Stimulated activated naive CD4-positive, alpha-beta T cell (primary cell): Measurements from ENCODE around the gene SNRNP25.
"Not testable (repeated sequence)": the region's sequence is repeated elsewhere in the genome, so short reads cannot be mapped to it uniquely, and the experiment has no call there.

Experiments
- DNase-seq, 6 experiments: peaks; one replicate each; lab custom pipeline; 2025; lab: John Stamatoyannopoulos, UW

Gene SNRNP25

GRCh38 chr16:53346-54236 lies at the start of gene SNRNP25, which contains the start of gene POLR3K:
Gene SNRNP25, plus strand, starts transcription at chr16:53828. Its CDS starts 189 bp downstream, at chr16:54017.
Gene POLR3K, minus strand, starts transcription at chr16:53608. Its CDS starts 22 bp downstream, at chr16:53586.
- DNase-seq: peak; percentile 92 to 99 (median 96)

GRCh38 chr16:9903-10665 lies 43.5 kb upstream of the SNRNP25 start:
- peak in 1 of 6 experiments; percentile 27 for DNase-seq

GRCh38 chr16:10772-11171 lies 42.9 kb upstream of the SNRNP25 start:
- peak; percentile 71 to 91 (median 84) for DNase-seq

GRCh38 chr16:17062-17765 lies 36.4 kb upstream of the SNRNP25 start:
- DNase-seq: not testable (repeated sequence)

- DNase-seq: not testable (repeated sequence)
Measured at GRCh38 chr16:20886-21285, 32.7 kb upstream of the SNRNP25 start.

- not testable (repeated sequence) for DNase-seq
Measured at GRCh38 chr16:24151-24550, 29.5 kb upstream of the SNRNP25 start.

- DNase-seq: not testable (repeated sequence)
Measured at GRCh38 chr16:25926-26348, 27.7 kb upstream of the SNRNP25 start.

GRCh38 chr16:30627-31026 lies 23.0 kb upstream of the SNRNP25 start:
- DNase-seq: not testable (repeated sequence)

- not testable (repeated sequence) for DNase-seq
Measured at GRCh38 chr16:33154-33876, 20.3 kb upstream of the SNRNP25 start.

GRCh38 chr16:33877-34647 lies 19.6 kb upstream of the SNRNP25 start:
- no peak for DNase-seq

GRCh38 chr16:34648-34987 lies 19.0 kb upstream of the SNRNP25 start:
- no peak for DNase-seq

GRCh38 chr16:35011-35677 lies 18.5 kb upstream of the SNRNP25 start:
- no peak for DNase-seq

- DNase-seq: no peak
Measured at GRCh38 chr16:35678-36305, 17.8 kb upstream of the SNRNP25 start.

- no peak for DNase-seq
Measured at GRCh38 chr16:36336-36984, 17.2 kb upstream of the SNRNP25 start.

- no peak for DNase-seq
Measured at GRCh38 chr16:37511-37910, 16.1 kb upstream of the SNRNP25 start.

- not testable (repeated sequence) for DNase-seq
Measured at GRCh38 chr16:38206-38605, 15.4 kb upstream of the SNRNP25 start.

GRCh38 chr16:38941-39892 lies 14.4 kb upstream of the SNRNP25 start:
- DNase-seq: no peak
